Common myeloid progenitor, CD34-positive (primary cell): ENCODE data around the gene ANKMY1.

Experiments used
- CTCF ChIA-PET: fragments of 350-600 bp; sonication (Branson Sonifier 250); formaldehyde crosslinking; loops from one replicate; lab custom pipeline; 2021; ENCODE audit warnings: antibody characterized with exemption; lab: Charles Lee
- POLR2A ChIA-PET: fragments of 350-600 bp; sonication (Branson Sonifier 250); formaldehyde crosslinking; loops from one replicate; lab custom pipeline; 2021; ENCODE audit warnings: antibody characterized with exemption; lab: Charles Lee
- DNase-seq, 3 donors: peaks; one replicate each; pipeline versions ENCODE4 v3.0.0 to v3.0.0-alpha.2; 2013
- H3K27ac ChIP-seq, 2 experiments: 1 replicate in 1 of 2; 2 replicates in 1 of 2; pipeline ENCODE4 v1.7.0; 2013; ENCODE audit warnings: inconsistent platforms in 2 of 2, low read length in 2 of 2, mild to moderate bottlenecking in 2 of 2, low read depth in 1 of 2, moderate library complexity in 1 of 2; ENCODE audit not compliant: severe bottlenecking in 2 of 2, insufficient read depth in 1 of 2, poor library complexity in 1 of 2
- H3K27me3 ChIP-seq, 5 experiments: replicated peaks in 2 of 5; 1 replicate in 3 of 5; 2 replicates in 2 of 5; pipeline versions ENCODE4 v1.6.1 to v1.7.0; 2013; ENCODE audit warnings: low read length in 4 of 5, mild to moderate bottlenecking in 2 of 5, moderate library complexity in 2 of 5, inconsistent platforms in 1 of 5; ENCODE audit not compliant: insufficient read depth in 5 of 5, control insufficient read depth in 4 of 5
- H3K36me3 ChIP-seq, 4 experiments: 1 replicate in 2 of 4; 2 replicates in 2 of 4; pipeline versions ENCODE4 v1.6.1 to v1.7.0; 2013; ENCODE audit warnings: low read length in 3 of 4, control low read depth in 1 of 4, mild to moderate bottlenecking in 1 of 4; ENCODE audit not compliant: control insufficient read depth in 4 of 4, insufficient read depth in 4 of 4
- H3K4me1 ChIP-seq, 4 experiments: 1 replicate in 3 of 4; 2 replicates in 1 of 4; pipeline versions ENCODE4 v1.6.1 to v1.7.1; 2013; ENCODE audit warnings: low read length in 3 of 4, mild to moderate bottlenecking in 3 of 4, control low read depth in 1 of 4, inconsistent platforms in 1 of 4, moderate library complexity in 1 of 4; ENCODE audit not compliant: control insufficient read depth in 4 of 4, insufficient read depth in 4 of 4; ENCODE audit errors: control extremely low read depth in 1 of 4
- H3K4me3 ChIP-seq, 7 experiments: 1 replicate in 4 of 7; 2 replicates in 3 of 7; pipeline versions ENCODE4 v1.5.1 to v1.7.0; 2013; ENCODE audit warnings: mild to moderate bottlenecking in 7 of 7, low read length in 6 of 7, moderate library complexity in 6 of 7, inconsistent platforms in 2 of 7, low read depth in 2 of 7, control low read depth in 1 of 7; ENCODE audit not compliant: insufficient read depth in 4 of 7, control insufficient read depth in 1 of 7; ENCODE audit errors: extremely low read depth in 1 of 7
- H3K9me3 ChIP-seq, 5 experiments: 1 replicate in 4 of 5; 2 replicates in 1 of 5; pipeline versions ENCODE4 v1.6.1 to v1.7.1; 2013; ENCODE audit warnings: low read length in 4 of 5, mild to moderate bottlenecking in 2 of 5, inconsistent platforms in 1 of 5, low read depth in 1 of 5, moderate library complexity in 1 of 5; ENCODE audit not compliant: control insufficient read depth in 4 of 5, insufficient read depth in 2 of 5; ENCODE audit errors: control extremely low read depth in 1 of 5
- WGBS: methylation state at CpG from one replicate; pipeline ENCODE4 v1.1.5; 2013; ENCODE audit not compliant: insufficient coverage; 5-methylcytosine and 5-hydroxymethylcytosine counted together

ANKMY1 gene

DNA sequence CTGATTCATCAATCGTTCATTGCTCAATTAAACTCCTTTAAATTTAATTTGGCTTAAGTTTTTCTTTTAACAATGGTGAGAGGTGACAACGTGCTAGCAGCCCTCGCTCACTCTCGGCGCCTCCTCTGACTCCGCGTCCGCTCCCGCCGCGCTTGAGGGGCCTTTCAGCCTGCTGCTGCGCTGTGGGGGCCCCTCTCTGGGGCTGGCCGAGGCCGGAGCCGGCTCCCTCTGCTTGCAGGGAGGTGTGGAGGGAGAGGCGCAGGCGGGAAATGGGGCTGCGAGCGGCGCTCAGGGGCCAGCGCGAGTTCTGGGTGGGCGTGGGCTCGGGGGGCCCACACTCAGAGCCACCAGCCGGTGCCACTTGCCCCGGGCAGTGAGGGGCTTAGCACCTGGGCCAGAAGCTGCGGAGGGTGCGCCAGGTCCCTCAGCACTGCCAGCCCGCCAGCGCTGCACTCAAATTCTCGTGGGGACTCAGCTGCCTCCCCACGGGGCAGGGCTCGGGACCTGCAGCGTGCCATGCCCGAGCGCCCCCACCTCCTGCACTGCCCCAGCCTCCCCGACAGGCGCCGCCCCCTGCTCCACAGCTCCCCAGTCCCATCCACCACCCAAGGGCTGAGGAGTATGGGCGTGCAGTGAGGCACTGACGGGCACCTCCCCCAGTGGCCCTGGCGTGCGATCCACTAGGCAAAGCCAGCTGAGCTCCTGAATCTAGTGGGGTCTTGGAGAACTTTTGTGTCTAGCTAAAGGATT, 19.6 kb downstream of the ANKMY1 start:
- POLR2A ChIA-PET = no interaction called here
- H3K27me3 ChIP-seq = no peaks in the 10 kb centered on the region
- 96% methylated on average over 33 of the region's 43 CpGs for WGBS
- H3K27ac ChIP-seq = no peak overlapping the region
- H3K4me3 ChIP-seq = no peak overlapping the region
- DNase-seq = no peak
- H3K9me3 ChIP-seq = peaks cover 3 to 10% (median 5%) of the 10 kb centered on the region in 5 experiments
- no peaks in the 10 kb centered on the region for H3K4me1 ChIP-seq
- peaks cover 8 to 55% (median 30%) of the 10 kb centered on the region in 4 experiments for H3K36me3 ChIP-seq
- CTCF ChIA-PET = interaction anchor here (1.5 kb wide), 1 partner anchor 13 kb away, joined by 3 read pairs; no protein-coding TSS in a partner anchor

DNA sequence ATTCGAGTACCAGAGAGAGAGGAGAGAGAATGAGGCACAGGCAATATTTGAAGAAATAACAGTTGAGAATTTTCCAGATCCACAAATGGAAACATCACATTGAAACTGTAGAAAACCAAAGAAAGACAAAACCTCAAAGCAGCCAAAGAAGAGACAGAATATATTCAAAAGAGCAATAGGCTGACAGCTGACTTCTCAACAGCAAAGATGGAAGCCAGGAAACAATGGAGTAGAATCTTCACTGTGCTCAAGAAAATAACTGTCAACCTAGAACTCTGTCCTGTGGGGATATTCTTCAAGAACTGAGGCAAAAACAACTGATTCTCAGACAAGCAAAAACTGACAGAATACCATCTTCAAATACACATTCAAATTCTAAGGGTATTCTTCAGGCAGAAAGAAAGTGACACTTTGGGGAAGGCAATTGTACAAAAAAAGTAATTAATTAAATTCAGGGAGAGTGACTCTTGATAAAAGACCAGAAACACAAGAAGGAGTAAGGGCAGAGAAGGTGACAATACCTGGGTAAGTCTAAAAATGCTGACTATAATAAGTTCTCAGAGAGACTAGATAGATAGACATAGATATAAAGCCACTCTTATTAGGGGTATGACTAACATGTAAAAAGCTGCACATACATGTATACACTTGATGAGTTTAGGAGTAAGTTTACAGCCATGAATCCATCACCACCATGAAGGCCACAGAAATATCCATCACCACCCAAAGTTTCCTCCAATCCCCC, 25.6 kb downstream of the ANKMY1 start:
- Histone ChIP-seq H3K36me3 (peaks cover 5 to 57% (median 36%) of the 10 kb centered on the region in 4 experiments), H3K9me3 (peaks cover 9 to 43% (median 32%) of the 10 kb centered on the region in 5 experiments), H3K27ac (no peak overlapping the region), H3K4me1 (no peaks in the 10 kb centered on the region), H3K4me3 (no peak overlapping the region), H3K27me3 (no peaks in the 10 kb centered on the region)
- WGBS = no CpG with 5 or more reads among the region's 1 CpG
- POLR2A ChIA-PET = no interaction called here
- DNase-seq = peak; percentile 14 to 51 (median 41)
- CTCF ChIA-PET = interaction anchor here (1.2 kb wide), 1 partner anchor 31 kb away, joined by 3 read pairs; no protein-coding TSS in a partner anchor

DNA sequence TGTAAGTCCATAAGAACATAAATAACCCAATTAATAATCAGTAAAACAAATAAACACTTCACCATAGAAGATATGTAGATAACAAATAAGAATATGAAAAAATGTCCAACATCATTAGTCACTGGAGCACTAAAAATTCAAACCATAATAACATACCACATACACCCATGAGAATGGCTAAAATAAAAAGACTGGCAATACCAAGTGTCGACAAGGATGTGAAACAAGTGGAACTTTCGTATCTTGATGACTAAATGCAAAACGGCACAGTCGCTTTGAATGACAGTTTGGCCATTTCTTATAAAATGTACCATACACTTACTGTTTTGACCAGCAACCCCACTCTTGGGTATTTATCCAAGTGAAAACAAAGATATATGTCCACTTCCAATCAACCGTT, 26.8 kb downstream of the ANKMY1 start:
- 100% methylated on average over 2 of the region's 5 CpGs for WGBS
- no peak overlapping the region for H3K27ac ChIP-seq
- H3K9me3 ChIP-seq = peaks cover 9 to 54% (median 43%) of the 10 kb centered on the region in 5 experiments
- no peak overlapping the region for H3K4me3 ChIP-seq
- H3K36me3 ChIP-seq = peaks cover 5 to 62% (median 46%) of the 10 kb centered on the region in 4 experiments
- no peaks in the 10 kb centered on the region for H3K4me1 ChIP-seq
- ChIA-PET CTCF (interaction anchor here (1.2 kb wide), 1 partner anchor 32 kb away, joined by 3 read pairs; no protein-coding TSS in a partner anchor), POLR2A (no interaction called here)
- no peak for DNase-seq
- H3K27me3 ChIP-seq = no peaks in the 10 kb centered on the region

DNA sequence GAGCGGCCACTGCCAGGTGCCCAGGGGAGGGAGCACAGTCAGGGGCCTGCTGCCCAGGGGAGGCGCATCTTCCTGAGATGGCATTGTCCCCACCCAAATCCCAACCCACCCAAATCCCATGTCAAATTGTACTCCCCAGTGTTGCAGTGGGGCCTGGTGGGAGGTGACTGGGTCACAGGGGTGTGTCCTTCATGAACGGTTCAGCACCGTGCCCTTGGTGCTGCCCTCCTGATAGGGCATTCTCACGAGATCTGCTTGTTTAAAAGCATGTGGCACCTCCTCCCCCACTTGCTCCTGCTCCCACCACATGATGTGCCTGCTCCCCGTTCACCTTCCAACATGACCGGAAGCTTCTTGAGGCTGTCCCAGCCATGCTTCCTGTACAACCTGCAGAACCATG, 27.6 kb downstream of the ANKMY1 start:
- ChIA-PET CTCF (no interaction called here), POLR2A (no interaction called here)
- WGBS = 90% methylated on average over 6 of the region's 7 CpGs
- no peaks in the 10 kb centered on the region for H3K4me1 ChIP-seq
- no peaks in the 10 kb centered on the region for H3K27me3 ChIP-seq
- peaks cover 9 to 62% (median 51%) of the 10 kb centered on the region in 5 experiments for H3K9me3 ChIP-seq
- no peak overlapping the region for H3K27ac ChIP-seq
- H3K4me3 ChIP-seq = no peak overlapping the region
- H3K36me3 ChIP-seq = peaks cover 5 to 71% (median 53%) of the 10 kb centered on the region in 4 experiments
- no peak for DNase-seq

DNA sequence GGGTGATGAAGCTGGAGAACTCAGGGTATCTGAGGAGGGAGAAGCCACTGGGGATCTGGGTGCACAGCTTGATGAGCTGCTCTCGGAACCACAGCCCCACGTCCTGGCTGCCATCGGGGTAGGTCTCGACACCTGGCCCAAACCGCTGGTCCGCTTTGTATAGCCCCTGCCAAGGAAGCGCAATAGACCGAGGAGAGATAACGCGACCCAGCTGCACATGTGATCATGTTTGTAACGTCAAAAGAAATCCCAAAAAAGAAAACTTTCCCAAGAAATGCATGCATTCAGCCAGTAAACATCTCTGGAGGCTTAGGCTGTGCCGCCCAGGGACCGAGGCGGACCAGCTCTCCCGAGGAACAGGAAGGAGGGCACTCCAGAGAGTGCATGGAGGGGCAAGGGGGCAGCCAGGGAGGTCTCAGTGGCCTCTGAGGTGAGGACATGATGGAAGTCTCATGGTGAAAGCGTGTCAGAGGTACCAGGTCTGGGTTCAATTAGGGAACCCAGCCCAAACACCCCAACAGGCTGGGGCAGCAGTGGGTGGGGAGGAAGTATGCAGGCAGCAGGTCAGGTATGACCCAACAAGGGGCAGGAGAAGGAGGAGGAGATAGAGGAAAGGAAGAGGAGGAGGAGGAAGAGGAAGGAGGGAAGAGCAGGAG, 28.3 kb downstream of the ANKMY1 start:
- no peak overlapping the region for H3K4me3 ChIP-seq
- WGBS = 97% methylated on average over 15 of the region's 16 CpGs
- H3K9me3 ChIP-seq = peaks cover 9 to 69% (median 56%) of the 10 kb centered on the region in 5 experiments
- no peak overlapping the region for H3K27ac ChIP-seq
- H3K27me3 ChIP-seq = no peaks in the 10 kb centered on the region
- ChIA-PET CTCF (no interaction called here), POLR2A (no interaction called here)
- no peak for DNase-seq
- no peaks in the 10 kb centered on the region for H3K4me1 ChIP-seq
- H3K36me3 ChIP-seq = peaks cover 5 to 69% (median 52%) of the 10 kb centered on the region in 4 experiments

DNA sequence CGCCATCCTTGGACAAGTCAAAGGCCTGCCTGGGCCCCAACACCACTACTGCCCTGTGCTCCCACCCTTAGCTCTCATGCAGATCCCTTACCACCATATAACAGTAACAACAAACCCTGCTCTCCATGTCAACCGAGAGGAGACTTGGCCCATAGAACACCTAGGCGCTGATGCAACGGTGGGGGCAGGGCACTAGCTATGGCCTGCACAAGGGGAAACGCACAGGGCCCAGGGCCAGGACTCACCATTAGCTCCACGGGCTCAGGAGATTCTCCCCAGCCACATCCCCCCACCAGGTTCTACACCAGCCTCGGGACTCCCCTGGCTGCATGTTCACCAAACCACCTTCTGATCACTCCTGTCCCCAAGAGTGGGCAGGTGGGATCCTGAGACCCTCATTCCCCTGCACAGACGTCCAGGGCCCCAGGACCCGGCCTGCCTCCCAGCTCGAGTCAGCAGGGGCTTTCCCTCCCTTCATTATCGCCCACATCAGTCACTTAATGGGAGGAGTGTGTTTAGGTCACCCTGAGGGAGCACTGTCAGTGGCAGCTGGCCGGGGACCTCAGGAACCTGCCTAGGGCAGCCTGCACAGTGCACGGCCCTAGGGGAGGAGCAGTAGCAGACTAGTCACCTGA, 29.3 kb downstream of the ANKMY1 start:
- peaks cover 7 to 74% (median 56%) of the 10 kb centered on the region in 4 experiments for H3K36me3 ChIP-seq
- H3K4me3 ChIP-seq = no peak overlapping the region
- no peaks in the 10 kb centered on the region for H3K27me3 ChIP-seq
- ChIA-PET POLR2A (no interaction called here), CTCF (no interaction called here)
- H3K4me1 ChIP-seq = no peaks in the 10 kb centered on the region
- DNase-seq = no peak
- 100% methylated on average over 7 of the region's 13 CpGs for WGBS
- no peak overlapping the region for H3K27ac ChIP-seq
- H3K9me3 ChIP-seq = peaks cover 9 to 73% (median 65%) of the 10 kb centered on the region in 5 experiments
